ENCODE results near the gene NRP1.
A peak's percentile ranks its signal among the peaks of the same experiment; 100 is the strongest.

Gene NRP1

GRCh38 chr10:33201056-33201780, 133.2 kb downstream of the NRP1 start:
- no peak for DNase-seq

GRCh38 chr10:33199731-33200232, 134.7 kb downstream of the NRP1 start:
- DNase-seq, result no peak

GRCh38 chr10:33198610-33199009, 135.9 kb downstream of the NRP1 start:
- no peak for DNase-seq

- DNase-seq, result no peak
These were observed 137.6 kb downstream of the NRP1 start for GRCh38 chr10:33196710-33197491.

GRCh38 chr10:33196377-33196706, 138.1 kb downstream of the NRP1 start:
- no peak for DNase-seq

- DNase-seq, result no peak
These were observed 138.7 kb downstream of the NRP1 start for GRCh38 chr10:33195608-33196376.

GRCh38 chr10:33193701-33194521, 140.6 kb downstream of the NRP1 start:
- no peak for DNase-seq

- peak; percentile 72 for DNase-seq
These were observed 141.3 kb downstream of the NRP1 start for GRCh38 chr10:33193057-33193700.

GRCh38 chr10:33192190-33192589, 142.3 kb downstream of the NRP1 start:
- DNase-seq, result no peak

- DNase-seq, result no peak
These were observed 144.1 kb downstream of the NRP1 start for GRCh38 chr10:33190406-33190805.

- DNase-seq, result no peak
These were observed 144.7 kb downstream of the NRP1 start for GRCh38 chr10:33189808-33190207.

- DNase-seq, result no peak
These were observed 145.1 kb downstream of the NRP1 start for GRCh38 chr10:33189363-33189762.

- no peak for DNase-seq
These were observed 147.0 kb downstream of the NRP1 start for GRCh38 chr10:33187427-33187999.

GRCh38 chr10:33186150-33186549, 148.3 kb downstream of the NRP1 start:
- no peak for DNase-seq

GRCh38 chr10:33183655-33184054, 150.8 kb downstream of the NRP1 start:
- no peak for DNase-seq

GRCh38 chr10:33180921-33181320, 153.5 kb downstream of the NRP1 start:
- no peak for DNase-seq

GRCh38 chr10:33180390-33180789, 154.1 kb downstream of the NRP1 start:
- no peak for DNase-seq

GRCh38 chr10:33179067-33179466, 155.4 kb downstream of the NRP1 start:
- no peak for DNase-seq

GRCh38 chr10:33178026-33178755, 156.3 kb downstream of the NRP1 start:
- no peak for DNase-seq

- DNase-seq, result no peak
These were observed 157.8 kb downstream of the NRP1 start for GRCh38 chr10:33176688-33177087.
